ENCODE results near the gene EFNA5. TPM values are rescaled to one million over a fixed set of nuclear protein-coding genes. Genes with fewer than 3 reads are reported as not detected.
A peak's percentile ranks its signal among the peaks of the same experiment; 100 is the strongest.

The EFNA5 gene
- total and polyA plus RNA-seq, 2 of the 13 experiments (the other 11 are each of a cell fraction or from before 2014, with no cell fraction given) = not detected

GRCh38 chr5:107389130-107389774, 281.5 kb downstream of the EFNA5 start:
- no peaks in the 10 kb centered on the region for H3K4me1 ChIP-seq (ENCODE audit: insufficient read depth, low read length)
- DNase-seq (ENCODE audit: low spot score) = no peak
- no peak overlapping the region for H3K27ac ChIP-seq (ENCODE audit: extremely low read length, insufficient read depth, low read length)
- no peak overlapping the region for H2AFZ ChIP-seq (ENCODE audit: low read length)
- H3K36me3 ChIP-seq (replicated peaks in 1 of 2; ENCODE audit: control insufficient read depth in 1 of 2, insufficient read depth in 2 of 2, low read length in 2 of 2) = no peaks in the 10 kb centered on the region
- no TSS peak for BruUV-seq (replicated peaks)
- H3K4me3 ChIP-seq (replicated peaks in 1 of 3; ENCODE audit: insufficient read depth in 1 of 3, low read depth in 2 of 3, low read length in 3 of 3) = no peak overlapping the region
- intact Hi-C loops (cut with micrococcal nuclease; ENCODE audit: unreplicated experiment) = no loop called here
- FAIRE-seq = no peak
- no peaks in the 10 kb centered on the region for H4K20me1 ChIP-seq (ENCODE audit: insufficient read depth, low read length)
- TF ChIP-seq PHB2 (IDR thresholded peaks at IDR 0.05; ENCODE audit: partially characterized antibody) (no peak), ZNF24 (IDR thresholded peaks at IDR 0.05) (no peak), CAMTA2 (CRISPR knock-in tag; IDR thresholded peaks at IDR 0.05; ENCODE audit: borderline replicate concordance) (no peak), ZBTB1 (CRISPR knock-in tag; IDR thresholded peaks at IDR 0.05; ENCODE audit: borderline replicate concordance) (no peak), ZBTB7A (CRISPR knock-in tag; IDR thresholded peaks at IDR 0.05) (no peak)
- CTCF ChIA-PET (ENCODE audit: low intra/inter-chr PET ratio, low total read pairs) = no interaction called here
- POLR2A ChIA-PET = no interaction called here
- H3K9ac ChIP-seq (ENCODE audit: insufficient read depth, low read depth, low read length) = no peak overlapping the region
- no peaks in the 10 kb centered on the region for H3K79me2 ChIP-seq (ENCODE audit: insufficient read depth, low read length)
- ATAC-seq = no peak
- H3K27me3 ChIP-seq (ENCODE audit: control insufficient read depth in 1 of 2, insufficient read depth in 2 of 2, low read length in 2 of 2) = no peaks in the 10 kb centered on the region
- 25% methylated on average over 5 of the region's 5 CpGs for WGBS (ENCODE audit: low lambda C conversion rate)
- no peaks in the 10 kb centered on the region for H3K9me3 ChIP-seq (ENCODE audit: low read length)
- H3K4me2 ChIP-seq (ENCODE audit: low read depth, low read length) = no peak overlapping the region
- in situ Hi-C loops (cut with HindIII; ENCODE audit: extremely low pct_ligation_motif_present, low pct_unique_long_range_greater_than_20kb) = no loop called here

- Histone ChIP-seq H4K20me1 (ENCODE audit: insufficient read depth, low read length) (no peaks in the 10 kb centered on the region), H3K4me3 (replicated peaks in 1 of 3; ENCODE audit: insufficient read depth in 1 of 3, low read depth in 2 of 3, low read length in 3 of 3) (no peak overlapping the region), H3K27ac (ENCODE audit: extremely low read length, insufficient read depth, low read length) (no peak overlapping the region), H2AFZ (ENCODE audit: low read length) (no peak overlapping the region), H3K4me2 (ENCODE audit: low read depth, low read length) (no peak overlapping the region), H3K79me2 (ENCODE audit: insufficient read depth, low read length) (no peaks in the 10 kb centered on the region), H3K4me1 (ENCODE audit: insufficient read depth, low read length) (no peaks in the 10 kb centered on the region), H3K9ac (ENCODE audit: insufficient read depth, low read depth, low read length) (no peak overlapping the region), H3K27me3 (ENCODE audit: control insufficient read depth in 1 of 2, insufficient read depth in 2 of 2, low read length in 2 of 2) (no peaks in the 10 kb centered on the region), H3K9me3 (ENCODE audit: low read length) (no peaks in the 10 kb centered on the region), H3K36me3 (replicated peaks in 1 of 2; ENCODE audit: control insufficient read depth in 1 of 2, insufficient read depth in 2 of 2, low read length in 2 of 2) (no peaks in the 10 kb centered on the region)
- FAIRE-seq (no peak), ATAC-seq (no peak), DNase-seq (ENCODE audit: low spot score) (no peak)
- intact Hi-C loops (cut with micrococcal nuclease; ENCODE audit: unreplicated experiment) (no loop called here), in situ Hi-C loops (cut with HindIII; ENCODE audit: extremely low pct_ligation_motif_present, low pct_unique_long_range_greater_than_20kb) (no loop called here)
- no peak for TF ChIP-seq NR1H2 (CRISPR knock-in tag; IDR thresholded peaks at IDR 0.05; ENCODE audit: borderline replicate concordance, low read depth)
- peak; percentile 63 for TF ChIP-seq MNT (IDR thresholded peaks at IDR 0.05)
- no peak for TF ChIP-seq NFE2 (CRISPR knock-in tag; IDR thresholded peaks at IDR 0.05)
- ChIA-PET CTCF (ENCODE audit: low intra/inter-chr PET ratio, low total read pairs) (no interaction called here), POLR2A (no interaction called here)
- no TSS peak for BruUV-seq (replicated peaks)
- 22% methylated on average over 8 of the region's 8 CpGs for WGBS (ENCODE audit: low lambda C conversion rate)
These were observed 282.4 kb downstream of the EFNA5 start for GRCh38 chr5:107388141-107388861.

Data from HepG2 (cell line).